Hematopoietic multipotent progenitor cell (in vitro differentiated cells): ENCODE measurements around the gene PHLDA3. TPM values are rescaled to one million over a fixed set of nuclear protein-coding genes. Genes with fewer than 3 reads are reported as not detected.
A peak's percentile ranks its signal among the peaks of the same experiment; 100 is the strongest.
"Not testable (repeated sequence)": the region's sequence is repeated elsewhere in the genome, so short reads cannot be mapped to it uniquely, and the experiment has no call there.

Experiments
- DNase-seq, 3 donors: peaks; one replicate each; pipeline ENCODE4 v3.0.0-alpha.2; 2011 to 2015; ENCODE audit warnings: low read depth in 2 of 3, low spot score in 2 of 3
- total RNA-seq: library from RNA; depleted of rRNA; stranded (reverse); fragments of >200 nt; gene quantifications from one replicate; pipeline ENCODE4 v1.2.3, GENCODE V29; 2012

PHLDA3 gene
- total RNA-seq, 1 donor, result 3.8 TPM

GRCh38 chr1:201488830-201489589, 20.0 kb upstream of the PHLDA3 start:
- DNase-seq, result peak in 1 of 3 donors; percentile 18

GRCh38 chr1:201487742-201488141, 18.8 kb upstream of the PHLDA3 start:
- no peak for DNase-seq

- DNase-seq, result peak in 2 of 3 donors; percentile 45 to 58
Observed at GRCh38 chr1:201486187-201486586, 17.2 kb upstream of the PHLDA3 start.

DNA sequence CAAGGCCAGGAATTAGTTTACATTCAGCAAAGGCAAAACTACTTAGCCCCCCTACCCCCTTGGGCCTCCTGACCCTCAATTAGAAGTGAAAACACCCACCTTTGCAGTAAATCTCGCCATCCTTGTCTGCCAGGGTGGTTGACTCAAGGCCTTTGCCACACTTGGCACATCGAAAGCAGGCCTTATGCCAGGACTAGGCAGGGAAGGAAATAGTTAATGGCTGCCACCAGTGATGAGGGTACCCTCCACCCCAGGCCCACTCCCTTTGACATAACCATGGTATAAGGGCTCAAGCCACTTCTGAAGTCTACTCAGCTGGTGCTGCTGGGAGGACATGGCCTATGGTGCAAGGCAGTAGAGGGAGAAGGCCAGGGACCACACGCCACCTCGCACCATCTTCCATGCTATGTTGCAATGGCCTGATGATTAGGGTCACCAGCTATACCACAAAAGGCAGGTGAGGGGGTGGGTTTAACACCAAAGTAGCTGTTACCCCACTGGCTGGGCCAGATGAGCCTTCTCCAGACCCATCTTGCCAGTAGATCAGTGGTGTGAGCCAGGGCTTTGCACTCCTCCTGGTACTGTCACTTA, 16.3 kb upstream of the PHLDA3 start:
- DNase-seq, result no peak

GRCh38 chr1:201483373-201483949, 14.5 kb upstream of the PHLDA3 start:
- no peak for DNase-seq

GRCh38 chr1:201482755-201483154, 13.8 kb upstream of the PHLDA3 start:
- DNase-seq, result no peak

DNA sequence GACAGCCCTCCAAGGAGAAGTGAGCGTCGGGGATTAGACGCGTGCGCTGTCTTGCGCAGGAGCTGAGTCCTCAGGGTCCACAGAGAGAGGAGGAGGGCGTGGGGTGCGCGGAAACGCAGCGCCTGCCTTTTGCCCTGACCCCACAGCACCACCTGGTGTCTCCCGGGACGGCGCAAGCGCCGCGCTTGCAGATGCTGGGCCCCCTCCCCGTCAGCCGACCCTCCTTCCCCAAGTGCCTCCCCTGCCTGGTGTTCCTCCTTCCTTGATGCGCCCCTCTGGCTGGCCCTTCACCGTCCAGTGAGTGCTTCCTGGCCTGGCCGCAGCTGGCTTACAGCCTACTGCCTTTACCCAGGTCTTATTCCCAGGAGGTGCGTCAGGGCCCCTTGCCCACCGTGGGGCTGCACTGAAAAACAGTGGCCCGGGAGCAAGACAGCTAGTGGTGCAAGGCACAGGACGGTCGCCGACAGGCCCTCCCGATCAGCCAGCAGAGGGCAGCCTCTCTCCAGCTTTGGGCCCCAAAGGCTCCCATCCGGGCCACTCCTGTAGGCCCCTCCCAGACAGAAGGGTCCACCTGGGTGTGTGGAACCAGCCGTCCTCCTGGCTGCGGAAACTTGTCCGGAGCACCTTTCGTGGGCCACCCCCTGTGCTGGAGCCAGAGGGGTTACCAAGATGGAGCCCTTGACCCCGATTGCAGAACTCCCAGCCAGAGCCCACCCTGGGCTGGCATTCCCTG, 12.9 kb upstream of the PHLDA3 start:
- DNase-seq, result peak; percentile 44 to 90 (median 90)

DNA sequence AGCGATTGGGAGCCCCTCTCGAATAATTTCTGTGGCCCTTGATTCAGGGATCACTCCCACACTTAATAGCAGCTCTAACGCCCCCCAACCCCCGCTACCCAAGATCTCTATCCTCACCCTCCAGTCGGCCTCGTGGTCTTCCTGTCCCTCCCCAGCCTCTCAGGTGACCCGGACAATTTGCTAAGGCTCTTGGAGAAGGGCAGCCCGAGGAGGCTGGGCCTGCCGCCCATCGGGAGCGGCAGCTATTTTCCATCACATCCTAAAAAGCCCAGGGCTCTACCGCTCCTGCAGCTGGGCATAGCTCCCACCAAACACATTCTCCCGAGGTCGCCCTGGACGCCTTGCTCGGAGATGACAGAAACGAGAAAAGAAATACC, 12.0 kb upstream of the PHLDA3 start:
- no peak for DNase-seq

DNA sequence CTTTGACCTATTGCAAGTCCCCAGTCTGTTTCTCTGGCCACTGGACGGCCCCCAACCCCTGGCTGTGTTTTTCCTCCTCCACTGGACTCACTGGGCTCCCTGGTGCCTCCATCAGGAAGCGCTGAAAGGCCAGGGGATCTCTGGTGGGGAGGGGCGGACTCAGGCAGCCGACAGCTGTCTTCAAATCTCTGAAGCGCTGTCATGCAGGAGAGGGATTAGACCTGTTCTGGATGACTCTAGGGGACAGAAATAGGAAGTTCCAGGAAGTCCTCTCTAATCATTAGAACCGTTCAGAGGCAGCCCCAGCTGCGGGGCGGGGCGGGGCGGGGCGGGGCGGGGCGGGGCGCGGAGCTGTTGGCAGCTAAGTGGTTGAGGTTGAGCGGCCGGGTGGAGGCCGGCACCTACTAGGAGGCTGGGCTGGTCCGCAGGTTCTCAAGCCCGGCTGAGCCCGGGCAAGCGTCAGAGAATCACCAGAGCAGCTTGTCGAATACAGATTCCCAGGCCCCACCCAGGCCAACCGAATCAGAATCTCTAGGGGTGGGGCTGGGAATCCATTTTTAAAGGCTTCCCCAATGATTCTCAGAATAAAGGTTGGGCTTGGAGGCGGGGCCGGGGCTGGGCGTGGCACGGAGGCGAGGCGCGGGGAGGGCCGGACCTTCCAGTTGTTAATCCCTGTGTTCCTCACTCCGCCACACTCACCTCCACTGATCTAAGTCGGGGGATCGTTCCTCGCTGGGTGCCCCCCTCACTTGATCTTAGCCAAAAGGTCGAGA, 11.4 kb upstream of the PHLDA3 start:
- DNase-seq, result peak in 2 of 3 donors; percentile 73 to 89

GRCh38 chr1:201479201-201479730, 10.3 kb upstream of the PHLDA3 start:
- no peak for DNase-seq

GRCh38 chr1:201478666-201479065, 9.7 kb upstream of the PHLDA3 start:
- not testable (repeated sequence) for DNase-seq

- no peak for DNase-seq
Observed at GRCh38 chr1:201476670-201477344, 7.8 kb upstream of the PHLDA3 start.

DNA sequence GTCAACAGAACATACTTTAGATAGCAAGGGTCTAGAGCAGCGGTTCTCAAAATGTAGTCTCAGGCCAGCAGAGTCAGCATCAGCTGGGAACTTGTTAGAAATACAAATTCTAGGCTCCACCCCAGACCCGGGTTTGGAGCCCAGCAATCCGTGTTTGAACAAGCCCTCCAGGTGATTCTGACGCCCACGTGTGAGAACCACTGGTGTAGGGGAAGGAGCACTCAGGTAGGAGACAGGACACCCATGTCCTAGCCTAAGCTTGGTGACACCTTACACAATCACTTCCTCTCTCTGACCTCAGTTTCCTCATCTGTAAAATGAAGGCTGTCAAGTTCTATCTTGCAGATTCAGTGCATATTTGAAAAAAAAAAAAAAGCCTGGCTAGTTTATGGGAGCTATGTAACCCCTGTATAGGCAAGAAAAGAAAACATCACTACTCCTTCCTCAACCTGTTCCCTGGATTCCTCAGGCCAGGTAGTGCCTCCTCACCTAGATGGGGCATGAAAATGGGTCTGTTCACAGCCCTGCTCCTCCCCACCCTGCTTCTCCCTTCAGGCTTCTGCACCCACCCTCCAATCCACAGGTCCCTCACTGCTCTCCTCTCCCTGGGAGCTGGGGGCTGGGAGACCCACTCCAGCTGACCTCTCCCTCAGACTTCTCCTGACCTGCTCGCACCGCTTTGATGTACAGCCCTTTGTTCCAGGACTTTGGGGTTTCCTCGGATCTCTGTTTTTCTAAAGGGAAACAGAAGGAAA, 7.1 kb upstream of the PHLDA3 start:
- no peak for DNase-seq

DNA sequence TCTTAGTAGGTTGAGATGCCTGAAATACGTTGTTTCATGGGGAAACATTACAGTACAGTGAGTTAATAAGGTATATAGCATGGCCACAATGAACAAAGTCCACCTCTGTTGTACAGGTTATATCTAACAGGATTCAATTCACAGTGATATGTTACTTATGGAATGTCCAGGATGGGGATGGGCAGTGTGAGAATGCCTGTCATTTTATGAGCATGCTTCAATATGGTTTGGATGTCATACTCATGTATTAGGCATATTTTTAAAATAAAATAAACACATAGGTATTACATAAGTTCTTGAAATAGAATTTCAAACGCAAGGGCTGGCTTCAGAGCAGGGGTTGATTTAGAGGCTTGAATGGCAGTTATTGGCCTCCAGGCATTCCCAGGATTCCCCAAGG, 6.1 kb upstream of the PHLDA3 start:
- no peak for DNase-seq

DNA sequence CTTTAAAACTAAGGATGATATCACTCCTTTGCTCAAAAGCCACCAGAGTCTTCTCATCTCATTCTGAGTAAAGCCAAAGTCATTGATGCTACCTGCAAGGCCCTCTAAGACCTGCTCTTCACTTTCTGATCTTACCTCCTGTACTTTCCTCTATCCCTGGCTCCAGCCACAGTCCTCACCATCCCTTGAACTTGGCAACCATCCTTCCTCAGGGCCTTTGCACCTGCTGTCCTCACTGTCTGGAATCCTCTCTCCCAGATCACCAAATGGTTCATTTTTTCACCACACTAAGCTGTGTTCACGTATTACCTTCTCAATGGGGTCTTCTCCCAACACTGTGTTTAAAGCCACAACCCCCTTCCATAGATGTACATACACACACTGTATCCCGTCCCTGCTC, 4.3 kb upstream of the PHLDA3 start:
- no peak for DNase-seq

- not testable (repeated sequence) for DNase-seq
Observed at GRCh38 chr1:201472321-201472720, 3.3 kb upstream of the PHLDA3 start.

- DNase-seq, result no peak
Observed at GRCh38 chr1:201471772-201472171, 2.8 kb upstream of the PHLDA3 start.

DNA sequence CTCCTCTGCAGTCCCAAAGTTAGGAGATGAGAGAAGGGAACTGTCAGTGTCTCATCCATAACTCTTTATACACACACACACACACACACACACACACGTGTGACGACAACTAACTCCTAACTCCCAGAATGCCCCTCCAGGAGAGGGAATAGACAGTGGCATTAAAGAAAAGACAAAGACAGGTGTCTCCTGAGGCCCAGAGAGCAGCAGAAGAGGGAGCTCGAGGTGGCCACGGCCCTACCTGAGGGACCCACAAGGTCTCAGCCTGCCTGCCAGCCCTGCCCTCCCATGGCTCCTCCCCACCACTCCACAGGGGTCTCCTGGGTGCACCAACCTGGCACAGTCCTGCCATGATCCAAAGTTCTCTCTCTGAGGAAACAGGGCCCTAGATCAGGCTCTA, 1.6 kb upstream of the PHLDA3 start:
- no peak for DNase-seq

- no peak for DNase-seq
Observed at GRCh38 chr1:201469645-201470074, 672 bp upstream of the PHLDA3 start.
